MM.1S (cell line): Measurements from ENCODE around the gene PTPRK.
A peak's percentile ranks its signal among the peaks of the same experiment; 100 is the strongest.

Experiments used
- DNase-seq: peaks from one replicate; pipeline ENCODE4 v3.0.0-alpha.2; 2015
- H2AFZ ChIP-seq: fragments of 300-600 bp; sonication (generic); 2 replicates; pipeline ENCODE4 v1.6.0; 2016; ENCODE audit warnings: antibody characterized with exemption, low read length
- H3F3A ChIP-seq: fragments of 300-600 bp; sonication (generic); 2 replicates; pipeline ENCODE4 v1.6.1; 2016; ENCODE audit warnings: mild to moderate bottlenecking, antibody characterized with exemption, low read length, moderate library complexity, mixed read lengths; ENCODE audit not compliant: insufficient read depth
- H3K27ac ChIP-seq: fragments of 300-600 bp; sonication (generic); 2 replicates; pipeline ENCODE4 v1.5.1; 2016; ENCODE audit warnings: mild to moderate bottlenecking, low read length
- H3K27me3 ChIP-seq: fragments of 300-600 bp; sonication (generic); replicated peaks from 2 replicates; pipeline ENCODE4 v1.6.0; 2016; ENCODE audit warnings: low read length; ENCODE audit not compliant: insufficient read depth
- H3K36me3 ChIP-seq: fragments of 300-600 bp; sonication (generic); replicated peaks from 2 replicates; pipeline ENCODE4 v1.6.1; 2016; ENCODE audit warnings: mild to moderate bottlenecking, low read length, mixed read lengths; ENCODE audit not compliant: insufficient read depth
- H3K4me1 ChIP-seq: fragments of 300-600 bp; sonication (generic); 2 replicates; pipeline ENCODE4 v1.6.1; 2016; ENCODE audit warnings: low read length, mixed read lengths
- H3K4me2 ChIP-seq: fragments of 300-600 bp; sonication (generic); 2 replicates; pipeline ENCODE4 v1.6.0; 2016; ENCODE audit warnings: low read depth, low read length
- H3K4me3 ChIP-seq: fragments of 300-600 bp; sonication (generic); 2 replicates; pipeline ENCODE4 v1.5.1; 2016; ENCODE audit warnings: low read length, mixed read lengths
- H3K79me2 ChIP-seq: fragments of 300-600 bp; sonication (generic); 2 replicates; pipeline ENCODE4 v1.6.1; 2016; ENCODE audit warnings: mixed run types, low read length, mixed read lengths
- H3K9ac ChIP-seq: fragments of 300-600 bp; sonication (generic); 2 replicates; pipeline ENCODE4 v1.6.1; 2016; ENCODE audit warnings: low read length, mixed read lengths
- H3K9me2 ChIP-seq: fragments of 300-600 bp; sonication (generic); replicated peaks from 2 replicates; pipeline ENCODE4 v1.6.1; 2016; ENCODE audit warnings: mild to moderate bottlenecking, low read length, mixed read lengths; ENCODE audit not compliant: insufficient read depth
- H3K9me3 ChIP-seq: fragments of 300-600 bp; sonication (generic); replicated peaks from 2 replicates; pipeline ENCODE4 v1.6.1; 2016; ENCODE audit warnings: mild to moderate bottlenecking, low read length, mixed read lengths; ENCODE audit not compliant: insufficient read depth
- H4K20me1 ChIP-seq: fragments of 300-600 bp; sonication (generic); 2 replicates; pipeline ENCODE4 v1.6.1; 2016; ENCODE audit warnings: mild to moderate bottlenecking, low read length, moderate library complexity, mixed read lengths; ENCODE audit not compliant: insufficient read depth
- EZH2 ChIP-seq: fragments of 300-600 bp; sonication (generic); optimal IDR thresholded peaks from 2 replicates; pipeline ENCODE3; 2017; ENCODE audit warnings: low read depth, mild to moderate bottlenecking, antibody characterized with exemption, low read length, mixed read lengths
- EZH2phosphoT487 ChIP-seq: fragments of 300-600 bp; sonication (generic); IDR thresholded peaks from 2 replicates; pipeline ENCODE4 v1.6.1; 2018; ENCODE audit warnings: antibody characterized with exemption, low read length
- TF ChIP-seq, protein P1 (sequence below): fragments of 300-600 bp; sonication (generic); IDR thresholded peaks from 2 replicates; pipeline ENCODE4 v1.5.1; 2016; ENCODE audit warnings: antibody characterized with exemption, low read length, mixed read lengths

PTPRK gene

DNA sequence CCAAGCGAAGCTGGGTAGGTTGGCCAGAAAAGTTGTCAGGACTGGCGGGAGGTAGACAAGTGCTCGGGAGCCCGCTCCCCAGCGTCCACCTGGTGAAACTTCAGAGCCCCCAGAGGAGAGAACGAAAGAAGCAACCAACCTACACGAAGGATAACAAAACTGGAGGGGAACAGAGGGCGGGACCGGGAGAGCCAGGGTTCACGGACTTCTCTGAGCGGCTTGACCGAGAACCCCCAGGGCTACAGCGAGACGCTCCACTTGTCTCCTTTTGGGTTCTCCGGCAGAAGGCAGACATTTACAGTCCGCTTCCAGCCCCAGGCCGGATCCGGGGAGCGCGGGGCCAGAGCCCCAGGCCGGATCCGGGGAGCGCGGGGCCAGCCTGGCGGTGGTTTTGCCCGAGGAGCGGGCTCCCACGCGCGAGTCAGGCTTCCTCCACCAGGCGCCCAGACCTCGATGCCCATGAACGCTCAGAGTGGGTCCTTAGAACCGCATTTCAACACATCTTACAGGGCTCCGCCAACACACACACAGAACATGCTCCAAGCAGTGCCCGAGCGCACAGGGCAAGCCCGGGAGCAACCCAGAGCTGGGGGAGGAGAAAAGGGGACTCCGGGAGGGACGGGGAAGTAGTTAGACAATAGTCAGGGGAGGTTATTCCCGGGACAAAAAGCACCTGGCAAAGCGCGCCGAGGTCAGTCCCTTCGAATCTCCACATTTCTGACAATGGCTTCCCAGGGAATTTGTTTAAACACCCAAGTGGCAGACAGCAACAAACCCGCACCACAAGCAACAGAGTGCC is 1.1 kb downstream of the PTPRK start:
- Histone ChIP-seq H3K36me3 (no peaks in the 10 kb centered on the region), H4K20me1 (no peaks in the 10 kb centered on the region), H3K4me3 (peak overlapping the region; percentile 98), H3K9me2 (no peaks in the 10 kb centered on the region), H3K79me2 (peaks cover 4% of the 10 kb centered on the region), H3K27ac (peak overlapping the region; percentile 82; the same call in 1 of the 2 replicates), H3K4me1 (peaks cover 5% of the 10 kb centered on the region; the same call in 1 of the 2 replicates), H3K9me3 (no peaks in the 10 kb centered on the region), H3K27me3 (no peaks in the 10 kb centered on the region), H3K9ac (peak overlapping the region; percentile 93), H2AFZ (peak overlapping the region; percentile 95), H3K4me2 (peak overlapping the region; percentile 79), H3F3A (0 out of 2 replicates have a peak, but pooled peaks cover 2% of the 10 kb centered on the region)
- TF ChIP-seq, protein P1, sequence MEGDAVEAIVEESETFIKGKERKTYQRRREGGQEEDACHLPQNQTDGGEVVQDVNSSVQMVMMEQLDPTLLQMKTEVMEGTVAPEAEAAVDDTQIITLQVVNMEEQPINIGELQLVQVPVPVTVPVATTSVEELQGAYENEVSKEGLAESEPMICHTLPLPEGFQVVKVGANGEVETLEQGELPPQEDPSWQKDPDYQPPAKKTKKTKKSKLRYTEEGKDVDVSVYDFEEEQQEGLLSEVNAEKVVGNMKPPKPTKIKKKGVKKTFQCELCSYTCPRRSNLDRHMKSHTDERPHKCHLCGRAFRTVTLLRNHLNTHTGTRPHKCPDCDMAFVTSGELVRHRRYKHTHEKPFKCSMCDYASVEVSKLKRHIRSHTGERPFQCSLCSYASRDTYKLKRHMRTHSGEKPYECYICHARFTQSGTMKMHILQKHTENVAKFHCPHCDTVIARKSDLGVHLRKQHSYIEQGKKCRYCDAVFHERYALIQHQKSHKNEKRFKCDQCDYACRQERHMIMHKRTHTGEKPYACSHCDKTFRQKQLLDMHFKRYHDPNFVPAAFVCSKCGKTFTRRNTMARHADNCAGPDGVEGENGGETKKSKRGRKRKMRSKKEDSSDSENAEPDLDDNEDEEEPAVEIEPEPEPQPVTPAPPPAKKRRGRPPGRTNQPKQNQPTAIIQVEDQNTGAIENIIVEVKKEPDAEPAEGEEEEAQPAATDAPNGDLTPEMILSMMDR: peak; percentile 23
- no peak for TF ChIP-seq EZH2
- DNase-seq: peak; percentile 76

DNA sequence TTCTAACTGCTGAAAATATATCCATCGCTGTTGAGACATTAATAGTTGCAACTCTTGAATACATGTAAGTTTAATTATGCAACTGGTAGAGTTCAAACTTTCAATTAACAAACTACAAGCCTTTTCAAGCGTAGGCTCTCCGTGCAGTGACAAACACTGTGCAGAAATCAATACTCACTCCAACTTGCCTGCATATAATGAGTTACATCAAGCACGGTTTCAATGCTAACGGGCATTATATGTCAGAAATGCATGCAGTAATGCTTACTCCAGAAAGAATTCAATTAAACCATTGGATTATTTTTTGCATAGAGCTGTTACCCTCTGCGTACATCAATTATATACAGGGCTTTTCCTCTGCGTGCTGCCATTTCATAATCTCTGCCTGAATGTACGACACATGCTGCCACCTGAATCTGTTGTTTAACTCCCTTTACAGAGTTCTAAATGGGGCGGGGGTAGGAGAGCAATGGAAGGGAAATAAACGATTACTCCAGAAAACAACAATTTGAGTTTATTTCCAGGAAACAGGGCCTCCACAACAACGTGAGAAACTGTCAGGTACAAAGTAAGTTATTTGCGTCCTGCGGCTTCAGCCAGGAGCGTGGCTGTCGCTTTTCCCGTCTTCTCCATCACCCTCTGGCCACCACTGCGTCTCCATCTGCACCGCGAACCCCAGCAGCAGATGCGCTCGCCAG is 1.8 kb downstream of the PTPRK start:
- peak overlapping the region; percentile 95 for H2AFZ ChIP-seq
- H3K9ac ChIP-seq: peak overlapping the region; percentile 93; the same call in 1 of the 2 replicates
- H3K4me1 ChIP-seq: peaks cover 5% of the 10 kb centered on the region; the same call in 1 of the 2 replicates
- peaks cover 4% of the 10 kb centered on the region for H3K79me2 ChIP-seq
- H3K36me3 ChIP-seq: no peaks in the 10 kb centered on the region
- H4K20me1 ChIP-seq: no peaks in the 10 kb centered on the region
- peak overlapping the region; percentile 98 for H3K4me3 ChIP-seq
- H3K9me2 ChIP-seq: no peaks in the 10 kb centered on the region
- H3K27ac ChIP-seq: no peak overlapping the region
- H3K4me2 ChIP-seq: peak overlapping the region; percentile 79
- H3F3A ChIP-seq: 0 out of 2 replicates have a peak, but pooled peaks cover 2% of the 10 kb centered on the region
- no peaks in the 10 kb centered on the region for H3K9me3 ChIP-seq
- TF ChIP-seq EZH2phosphoT487 (no peak), EZH2 (no peak)
- TF ChIP-seq, protein P1: no peak
- no peaks in the 10 kb centered on the region for H3K27me3 ChIP-seq
- no peak for DNase-seq

DNA sequence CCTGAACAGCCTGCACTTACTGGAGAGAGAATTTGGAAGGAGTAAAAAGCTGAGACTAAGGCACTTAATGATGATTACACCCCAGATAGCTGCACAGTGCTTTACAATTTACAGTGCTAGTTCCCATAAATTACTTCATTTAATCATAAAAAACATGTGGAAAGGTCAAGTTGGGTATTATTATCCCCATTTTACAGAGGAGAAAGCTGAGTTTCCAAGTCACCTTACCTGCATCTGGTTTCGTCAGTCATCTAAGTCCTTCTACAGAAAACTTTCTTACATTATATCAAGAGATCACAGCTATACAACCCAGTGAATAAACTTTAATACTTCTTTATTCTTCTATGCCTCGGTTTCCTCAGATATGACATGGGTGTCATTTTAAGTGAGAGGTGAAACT is 3.3 kb downstream of the PTPRK start:
- TF ChIP-seq, protein P1: no peak
- TF ChIP-seq EZH2phosphoT487 (no peak), EZH2 (no peak)
- Histone ChIP-seq H3K9me2 (no peaks in the 10 kb centered on the region), H2AFZ (no peak overlapping the region), H3K4me2 (no peak overlapping the region), H4K20me1 (no peaks in the 10 kb centered on the region), H3F3A (0 out of 2 replicates have a peak, but pooled peaks cover 2% of the 10 kb centered on the region), H3K4me3 (no peak overlapping the region), H3K9ac (no peak overlapping the region), H3K4me1 (peaks cover 5% of the 10 kb centered on the region; the same call in 1 of the 2 replicates), H3K36me3 (no peaks in the 10 kb centered on the region), H3K9me3 (no peaks in the 10 kb centered on the region), H3K27ac (no peak overlapping the region), H3K79me2 (peaks cover 4% of the 10 kb centered on the region), H3K27me3 (no peaks in the 10 kb centered on the region)
- no peak for DNase-seq
